H1 (cell line): ENCODE results near the gene TAS2R41.
"Not testable (repeated sequence)": the region's sequence is repeated elsewhere in the genome, so short reads cannot be mapped to it uniquely, and the experiment has no call there.

Experiments used
- EZH2 ChIP-seq: fragments of 200-600 bp; sonication (generic); IDR thresholded peaks from 2 replicates; pipeline ENCODE4 v1.7.1; 2012; ENCODE audit warnings: low read depth, mild to moderate bottlenecking, moderate library complexity, low read length, inconsistent platforms; ENCODE audit not compliant: severe bottlenecking
- JUND ChIP-seq: IDR thresholded peaks from 2 replicates; pipeline ENCODE4 v1.6.1; 2011; ENCODE audit warnings: mild to moderate bottlenecking, improper control_type of control experiment, low read length

DNA sequence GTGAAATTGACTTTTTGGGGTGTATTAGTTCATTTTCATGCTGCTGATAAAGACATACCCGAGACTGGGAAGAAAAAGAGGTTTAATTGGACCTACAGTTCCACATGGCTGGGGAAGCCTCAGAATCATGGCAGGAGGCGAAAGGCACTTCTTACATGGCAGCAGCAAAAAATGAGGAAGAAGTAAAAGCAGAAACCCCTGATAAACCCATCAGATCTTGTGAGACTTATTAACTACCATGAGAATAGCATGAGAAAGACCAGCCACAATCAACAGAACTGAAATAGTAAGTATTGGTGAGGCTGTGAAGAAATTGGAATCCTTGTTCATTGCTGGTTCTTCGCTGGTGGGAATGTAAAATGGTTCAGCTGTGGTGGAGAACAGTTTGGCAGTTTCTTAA is 8.6 kb downstream of the TAS2R41 start:
- not testable (repeated sequence) for TF ChIP-seq EZH2, JUND
